Measurements from ENCODE around the gene WARS2.

The WARS2 gene

GRCh38 chr1:119011706-119012105 is 128.7 kb downstream of the WARS2 start:
- DNase-seq = no peak

- no peak for DNase-seq
Measured at GRCh38 chr1:119011116-119011515, 129.3 kb downstream of the WARS2 start.

DNA sequence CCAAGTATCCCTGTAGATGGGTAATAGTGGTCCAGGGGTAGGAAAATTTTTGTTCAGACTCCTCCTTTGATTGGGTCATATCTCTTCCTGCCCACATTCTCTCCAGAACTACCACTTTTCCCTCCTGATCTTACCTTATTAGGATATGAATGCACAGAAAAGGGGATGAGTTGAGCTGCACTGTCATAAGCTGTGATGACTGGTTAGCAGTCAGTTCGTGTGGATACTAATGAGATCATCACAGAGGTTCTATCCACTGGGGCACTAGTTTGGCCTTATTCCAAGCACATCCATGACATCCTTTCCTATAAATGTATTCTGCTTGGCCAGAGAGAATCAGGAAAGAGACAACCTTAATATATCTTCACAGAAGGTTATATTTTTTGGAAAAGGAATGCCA is 130.3 kb downstream of the WARS2 start:
- DNase-seq = no peak

DNA sequence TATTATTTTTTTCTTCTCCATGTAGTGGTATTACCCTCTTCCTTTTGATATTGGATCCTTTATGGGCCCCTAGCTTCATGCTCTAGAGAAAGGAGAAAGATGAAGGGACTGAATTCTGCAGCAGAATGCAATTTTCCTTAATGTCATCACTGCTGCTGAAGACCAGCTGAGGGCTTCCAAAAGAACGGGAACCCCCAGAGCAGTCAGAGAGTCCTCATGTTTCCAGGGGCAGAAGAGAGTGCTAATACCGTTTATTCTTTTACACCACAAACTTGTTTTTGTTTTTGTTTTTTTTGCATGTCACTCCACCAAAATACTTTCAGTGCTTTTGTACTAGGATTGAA is 131.2 kb downstream of the WARS2 start:
- DNase-seq = no peak

DNA sequence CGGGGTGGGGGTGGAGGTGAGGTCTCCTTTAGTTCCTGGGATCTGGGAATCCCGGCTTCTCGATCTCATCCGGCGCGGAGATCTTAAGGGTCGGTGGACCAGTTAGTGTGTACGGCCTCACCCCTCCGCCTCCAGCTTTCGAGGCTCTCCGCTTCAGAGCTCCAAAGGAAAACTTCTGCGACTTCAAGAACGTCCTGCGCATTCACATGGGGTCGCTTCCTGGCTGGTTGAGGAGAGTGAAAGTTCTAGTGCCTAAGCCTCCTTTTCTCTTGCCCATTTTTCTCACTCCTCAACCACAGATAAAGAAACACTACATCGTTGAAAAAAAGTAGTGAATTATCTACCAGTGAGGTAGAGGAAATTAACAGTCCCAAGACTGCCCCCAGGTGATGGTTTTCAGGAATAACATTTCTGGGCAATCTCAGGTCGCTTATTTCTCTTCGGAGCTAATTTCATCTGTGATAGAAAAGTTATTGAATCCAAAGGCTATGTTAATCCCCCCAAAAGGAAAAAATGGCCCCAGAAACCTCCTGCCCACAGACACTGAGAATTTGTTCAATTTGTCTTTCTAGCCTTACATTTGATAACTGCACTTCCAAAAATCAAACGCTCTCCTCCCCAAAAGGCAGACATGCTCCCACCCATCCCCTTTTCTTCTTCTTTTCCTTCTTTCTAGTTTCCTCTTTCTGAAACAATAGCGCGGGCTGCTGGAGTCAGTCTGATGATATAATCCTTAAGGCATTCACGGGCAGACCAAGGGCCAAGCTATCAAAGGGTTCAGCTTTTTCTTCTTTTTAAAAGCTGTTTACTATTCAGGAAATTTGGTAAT is 131.8 kb downstream of the WARS2 start:
- DNase-seq = peak; percentile 62

- no peak for DNase-seq
Measured at GRCh38 chr1:119007670-119008482, 132.6 kb downstream of the WARS2 start.

- no peak for DNase-seq
Measured at GRCh38 chr1:119007339-119007669, 133.1 kb downstream of the WARS2 start.

GRCh38 chr1:119006406-119007279 is 133.8 kb downstream of the WARS2 start:
- no peak for DNase-seq

DNA sequence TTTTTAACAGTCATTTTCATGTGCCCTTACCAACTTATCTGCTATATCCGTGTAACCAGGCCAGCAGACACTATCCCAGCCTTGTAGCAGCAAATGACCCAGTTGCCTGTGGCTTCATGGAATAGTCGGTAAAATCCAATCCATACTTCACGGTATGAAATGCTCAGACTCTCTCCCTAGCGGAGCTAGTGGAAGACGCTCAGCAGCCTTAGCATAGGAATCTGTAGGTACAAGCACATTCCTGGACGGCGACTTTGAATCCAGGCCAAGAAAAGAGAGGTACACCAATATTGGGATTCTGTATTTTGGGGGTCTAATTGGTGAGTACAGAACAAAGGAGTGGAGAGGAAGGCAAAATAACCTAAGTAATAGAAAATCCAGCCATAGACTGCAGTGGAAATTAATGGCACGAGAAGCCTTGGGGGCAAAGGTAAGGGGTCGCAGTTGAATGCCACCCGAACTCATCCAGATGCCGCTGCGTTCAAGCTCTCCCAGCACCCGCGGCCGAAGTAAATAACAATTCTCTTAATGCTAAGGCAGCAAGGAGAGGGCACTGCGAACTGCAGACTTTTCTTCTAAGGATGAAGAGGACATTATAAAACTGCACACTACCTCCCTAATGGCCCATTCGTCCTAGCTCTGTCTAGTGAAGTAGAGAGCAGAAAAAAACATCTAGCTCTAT is 134.6 kb downstream of the WARS2 start:
- DNase-seq = no peak

GRCh38 chr1:119004781-119005180 is 135.7 kb downstream of the WARS2 start:
- DNase-seq = no peak

DNA sequence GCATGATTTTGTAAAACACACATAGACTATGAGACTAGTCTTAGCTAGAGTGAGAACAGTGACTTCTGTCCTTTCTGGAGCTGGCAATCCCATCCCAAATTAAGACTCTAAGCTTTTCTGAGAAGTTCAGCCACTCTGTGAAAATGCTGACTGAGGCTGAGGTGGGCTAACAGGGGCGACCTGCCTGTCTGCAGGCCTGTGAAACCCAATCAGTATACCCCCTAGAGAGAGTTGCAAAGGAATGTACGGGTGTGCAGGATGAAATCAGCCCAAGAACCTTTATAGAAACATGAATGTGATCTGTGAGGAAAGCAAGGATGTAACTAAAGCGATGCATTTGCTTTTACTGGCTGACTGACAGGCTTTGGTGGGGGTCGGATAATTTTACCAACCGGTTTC is 136.3 kb downstream of the WARS2 start:
- no peak for DNase-seq

- DNase-seq = no peak
Measured at GRCh38 chr1:119003413-119004128, 136.9 kb downstream of the WARS2 start.

DNA sequence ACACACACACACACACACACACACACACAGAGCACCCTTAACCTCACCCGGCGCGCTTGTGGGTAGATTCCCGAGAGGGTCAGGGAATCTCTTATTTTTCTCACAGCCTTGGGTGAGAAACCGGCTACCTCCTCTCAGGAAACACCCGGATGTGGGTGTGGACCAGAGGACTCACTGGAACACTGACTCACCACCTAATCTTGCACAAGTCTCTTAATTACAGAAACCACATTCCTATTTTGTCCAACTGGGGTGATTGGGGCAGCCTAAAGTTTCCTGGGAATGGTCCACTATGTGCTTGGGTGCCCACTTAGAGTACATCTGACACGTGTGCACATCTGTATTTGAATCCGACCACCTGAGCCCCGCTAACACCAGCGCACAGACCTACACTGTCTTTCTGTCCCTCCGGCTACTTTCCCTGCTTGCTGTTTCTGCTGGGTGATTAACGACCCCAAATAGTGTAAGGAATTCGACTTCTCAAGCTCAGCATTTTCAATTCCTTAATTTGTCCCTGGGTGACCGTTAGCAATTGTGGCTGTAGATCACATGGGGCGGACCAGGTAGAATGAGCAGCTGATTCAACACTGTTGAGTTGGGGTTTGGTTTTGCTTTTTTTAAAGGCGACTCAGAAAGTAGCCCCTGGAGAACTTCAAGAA is 138.3 kb downstream of the WARS2 start:
- no peak for DNase-seq

DNA sequence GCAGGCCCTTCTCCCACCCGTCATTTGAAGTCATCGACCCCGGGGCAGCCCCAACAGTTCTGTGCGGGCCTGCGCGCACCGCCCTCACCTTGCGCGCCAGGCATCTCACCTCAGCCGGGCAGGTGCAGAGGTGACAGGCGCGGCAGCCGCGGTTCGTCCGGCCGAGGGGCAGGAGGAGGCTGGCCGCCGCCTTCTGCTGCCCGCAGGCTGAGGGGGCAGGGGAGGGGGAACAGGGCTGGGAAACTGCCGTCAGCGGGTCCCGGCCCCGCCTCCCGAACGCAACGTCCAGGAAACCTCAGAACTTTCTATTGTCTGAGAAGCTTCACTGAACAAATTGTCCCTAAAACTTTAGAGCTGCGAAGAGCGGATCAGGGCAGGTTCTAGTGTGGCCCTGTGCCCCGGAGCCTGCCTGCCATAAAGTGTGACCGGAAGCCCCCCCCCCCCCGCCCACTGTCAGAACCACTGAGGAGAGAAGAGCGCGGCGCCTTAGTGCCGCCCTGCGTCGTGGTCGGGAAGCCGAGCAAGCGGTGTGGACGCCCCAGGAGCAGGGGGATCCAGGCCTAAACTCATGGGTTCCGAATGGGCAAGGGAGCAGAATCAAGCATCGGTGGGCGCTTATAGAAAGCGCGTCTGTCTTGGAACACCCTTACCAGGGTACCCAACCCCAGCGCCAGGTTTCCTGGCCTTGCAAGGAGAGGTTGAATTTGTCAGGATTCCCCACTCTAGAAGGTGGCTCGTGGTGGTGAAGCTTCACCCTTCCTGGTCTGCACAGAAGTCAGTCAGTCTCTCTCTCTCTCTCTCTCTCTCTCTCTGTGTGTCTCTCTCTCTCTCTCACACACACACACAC is 139.0 kb downstream of the WARS2 start:
- no peak for DNase-seq

GRCh38 chr1:119000371-119001180 is 139.9 kb downstream of the WARS2 start:
- DNase-seq = no peak

GRCh38 chr1:118999348-119000071 is 140.9 kb downstream of the WARS2 start:
- DNase-seq = no peak

- DNase-seq = no peak
Measured at GRCh38 chr1:118998171-118998570, 142.3 kb downstream of the WARS2 start.

DNA sequence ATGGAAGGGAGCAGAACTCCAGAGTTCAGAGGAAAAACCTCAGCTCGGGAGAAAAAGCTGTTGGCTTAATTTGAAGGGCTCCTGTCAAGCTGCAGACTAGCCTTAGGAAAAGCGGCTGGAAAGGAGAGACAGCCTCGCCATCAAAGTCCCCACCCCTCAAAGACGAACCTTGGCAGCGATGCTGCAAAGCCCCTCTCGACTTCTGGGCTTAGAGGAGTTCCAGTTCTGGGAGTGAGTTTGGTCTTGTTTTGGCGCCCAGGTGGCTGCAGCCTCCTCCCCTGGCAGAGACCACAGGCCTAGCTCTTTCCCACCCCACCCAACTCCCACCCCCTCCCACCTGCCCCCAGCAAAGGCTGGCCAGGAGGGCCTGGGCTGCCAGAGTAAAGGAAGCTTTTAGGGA is 143.2 kb downstream of the WARS2 start:
- no peak for DNase-seq

All from NCI-H1694 treated with DMSO at 0.1 percent for 48 hours (cell line).